HepG2 (cell line): ENCODE data around the gene CST3. TPM values are rescaled to one million over a fixed set of nuclear protein-coding genes. Genes with fewer than 3 reads are reported as not detected.

ENCODE experiments used
- ATAC-seq: fragments of 200-7000 bp; cut with Tn5 transposase; 3 replicates; pipeline ENCODE4 v1.9.1; 2020; ENCODE audit warnings: mild to moderate bottlenecking, moderate library complexity
- BruUV-seq: library from RNA; stranded (reverse); fragments of 400-500 nt; replicated peaks from 2 replicates; lab custom pipeline; 2021; lab: Mats Ljungman, UMichigan
- CTCF ChIA-PET: fragments of 300-600 bp; formaldehyde crosslinking; extraction: SDS; loops from one replicate; lab custom pipeline; 2021; ENCODE audit warnings: low total read pairs, inconsistent platforms, low intra/inter-chr PET ratio; lab: Yijun Ruan, JAX
- POLR2A ChIA-PET: fragments of 350-600 bp; sonication (Branson Sonifier 250); formaldehyde crosslinking; loops from one replicate; lab custom pipeline; 2020; ENCODE audit warnings: antibody characterized with exemption, inconsistent platforms; lab: Yijun Ruan, JAX
- DNase-seq: peaks from one replicate; pipeline ENCODE4 v3.0.0-alpha.2; 2015; ENCODE audit warnings: low spot score
- FAIRE-seq: peaks from 3 replicates; lab custom pipeline; 2011; peaks lifted over from hg19 to GRCh38; lab: Jason Lieb, UNC
- H2AFZ ChIP-seq: one replicate; pipeline ENCODE4 v1.6.1; 2011; ENCODE audit warnings: low read length, inconsistent platforms
- H3K27ac ChIP-seq: fragments of 300-600 bp; 3 replicates; pipeline ENCODE4 v1.8.0; 2011; ENCODE audit warnings: mixed run types, mild to moderate bottlenecking, mixed read lengths, low read length, inconsistent platforms; ENCODE audit not compliant: insufficient read depth; ENCODE audit errors: extremely low read length
- H3K27me3 ChIP-seq, 2 experiments: fragments of 200-600 bp in 1 of 2; 2 replicates in 1 of 2; 3 replicates in 1 of 2; pipeline versions ENCODE4 v1.6.0 to v1.8.0; 2011; ENCODE audit warnings: low read length in 2 of 2, mild to moderate bottlenecking in 2 of 2, moderate library complexity in 2 of 2, inconsistent platforms in 1 of 2; ENCODE audit not compliant: insufficient read depth in 2 of 2, control insufficient read depth in 1 of 2
- H3K36me3 ChIP-seq, 2 experiments: fragments of 200-600 bp in 1 of 2; replicated peaks in 1 of 2; 2 replicates in 1 of 2; 3 replicates in 1 of 2; pipeline versions ENCODE4 v1.5.1 to v1.8.0; 2011; ENCODE audit warnings: low read length in 2 of 2, inconsistent platforms in 1 of 2; ENCODE audit not compliant: insufficient read depth in 2 of 2, control insufficient read depth in 1 of 2
- H3K4me1 ChIP-seq: 2 replicates; pipeline ENCODE4 v1.5.1; 2012; ENCODE audit warnings: low read length, inconsistent platforms; ENCODE audit not compliant: insufficient read depth
- H3K4me2 ChIP-seq: 2 replicates; pipeline ENCODE4 v1.6.0; 2011; ENCODE audit warnings: low read depth, low read length, inconsistent platforms
- H3K4me3 ChIP-seq, 3 experiments: fragments of 200-600 bp in 1 of 3; sonication (generic), shearing (Covaris generic) in 1 of 3; replicated peaks in 1 of 3; 2 replicates each; pipeline ENCODE4 v1.5.1; 2011 to 2016; ENCODE audit warnings: low read length in 3 of 3, inconsistent platforms in 2 of 3, low read depth in 2 of 3, mild to moderate bottlenecking in 2 of 3, control low read depth in 1 of 3, mixed read lengths in 1 of 3; ENCODE audit not compliant: insufficient read depth in 1 of 3
- H3K79me2 ChIP-seq: one replicate; pipeline ENCODE4 v1.6.1; 2011; ENCODE audit warnings: low read length, inconsistent platforms; ENCODE audit not compliant: insufficient read depth
- H3K9ac ChIP-seq: 2 replicates; pipeline ENCODE4 v1.6.0; 2011; ENCODE audit warnings: mild to moderate bottlenecking, low read depth, low read length, inconsistent platforms; ENCODE audit not compliant: insufficient read depth
- H3K9me3 ChIP-seq: 2 replicates; pipeline ENCODE4 v1.5.1; 2012; ENCODE audit warnings: mild to moderate bottlenecking, low read length
- H4K20me1 ChIP-seq: 2 replicates; pipeline ENCODE4 v1.6.0; 2011; ENCODE audit warnings: inconsistent platforms, mild to moderate bottlenecking, low read length, moderate library complexity; ENCODE audit not compliant: insufficient read depth
- ADNP ChIP-seq: sonication (generic); formaldehyde crosslinking; IDR thresholded peaks from 2 replicates; pipeline ENCODE4 v1.4.0; 2020; ENCODE audit warnings: missing genetic modification reagents
- ETV6 ChIP-seq: sonication (generic); formaldehyde crosslinking; conservative IDR thresholded peaks from 2 replicates; pipeline ENCODE4 v1.4.0; 2020; ENCODE audit warnings: missing genetic modification reagents
- ISL2 ChIP-seq: sonication (generic); formaldehyde crosslinking; IDR thresholded peaks from 2 replicates; pipeline ENCODE4 v1.5.0; 2020; ENCODE audit warnings: missing genetic modification reagents
- PCBP2 ChIP-seq: fragments of 200-400 bp; formaldehyde crosslinking; optimal IDR thresholded peaks from 2 replicates; pipeline ENCODE3; 2018; ENCODE audit warnings: low read length, low read depth; ENCODE audit not compliant: poor library complexity, severe bottlenecking
- POLR2A ChIP-seq, 2 experiments: IDR thresholded peaks; 2 replicates each; pipeline ENCODE4 v1.6.1; 2011; ENCODE audit warnings: low read depth in 2 of 2, low read length in 2 of 2, mild to moderate bottlenecking in 1 of 2, moderate library complexity in 1 of 2; ENCODE audit not compliant: insufficient read depth in 1 of 2
- RBM22 ChIP-seq: fragments of 200-400 bp; formaldehyde crosslinking; optimal IDR thresholded peaks from 2 replicates; pipeline ENCODE3; 2017; ENCODE audit warnings: mild to moderate bottlenecking, low read length, moderate library complexity
- SIN3B ChIP-seq: fragments of 150-350 bp; IDR thresholded peaks from 2 replicates; pipeline ENCODE4 v1.6.1; 2014; ENCODE audit warnings: low read length
- SOX5 ChIP-seq: IDR thresholded peaks from 2 replicates; pipeline ENCODE4 v1.6.1; 2016; ENCODE audit warnings: borderline replicate concordance
- STAT5B ChIP-seq: sonication (generic); formaldehyde crosslinking; IDR thresholded peaks from 2 replicates; pipeline ENCODE4 v1.4.0; 2020; ENCODE audit warnings: missing genetic modification reagents
- ZNF235 ChIP-seq: sonication (generic); formaldehyde crosslinking; IDR thresholded peaks from 2 replicates; pipeline ENCODE4 v1.8.1; 2023; ENCODE audit warnings: mild to moderate bottlenecking, missing genetic modification reagents, borderline replicate concordance
- ZNF552 ChIP-seq: sonication (generic); formaldehyde crosslinking; IDR thresholded peaks from 2 replicates; pipeline ENCODE4 v1.9.0; 2022; ENCODE audit warnings: missing genetic modification reagents, mild to moderate bottlenecking, borderline replicate concordance
- ZNF563 ChIP-seq: sonication (generic); formaldehyde crosslinking; IDR thresholded peaks from 2 replicates; pipeline ENCODE4 v1.8.0; 2022; ENCODE audit warnings: mild to moderate bottlenecking, moderate library complexity, missing genetic modification reagents
- ZNF768 ChIP-seq: sonication (generic); formaldehyde crosslinking; IDR thresholded peaks from 2 replicates; pipeline ENCODE4 v1.4.0; 2020; ENCODE audit warnings: missing genetic modification reagents
- ZNF816 ChIP-seq: sonication (generic); formaldehyde crosslinking; IDR thresholded peaks from 2 replicates; pipeline ENCODE4 v1.8.0; 2022; ENCODE audit warnings: missing genetic modification reagents, mild to moderate bottlenecking, borderline replicate concordance
- WGBS: methylation state at CpG from one replicate; pipeline ENCODE4 v1.1.6; 2017; ENCODE audit warnings: low lambda C conversion rate; 5-methylcytosine and 5-hydroxymethylcytosine counted together
- in situ Hi-C: cut with HindIII; loops from 2 replicates; pipeline ENCODE4 v1.10.0; 2017; ENCODE audit warnings: low pct_unique_long_range_greater_than_20kb; ENCODE audit not compliant: extremely low pct_ligation_motif_present
- intact Hi-C: fragments of 100-400 bp; cut with micrococcal nuclease; formaldehyde crosslinking; loops from one replicate; pipeline ENCODE4 v1.10.0; 2022; ENCODE audit not compliant: unreplicated experiment
- polyA plus RNA-seq, 8 experiments: library from polyadenylated mRNA; depleted of rRNA in 3 of 8; stranded (reverse) in 7 of 8; unstranded in 1 of 8; fragments of >200 nt; fragmentation: Illumina TruSeq in 4 of 8; extraction: Trizol in 4 of 8; gene quantifications; 2 replicates each; pipeline versions ENCODE4 v1.2.1 to v1.2.3, GENCODE V29; 2011 to 2016; ENCODE audit warnings: low read depth in 4 of 8, missing spikeins in 1 of 8, mixed read lengths in 1 of 8; ENCODE audit not compliant: insufficient read depth in 1 of 8
- total RNA-seq, 5 experiments: library from RNA; depleted of rRNA; stranded (reverse); fragments of >200 nt; fragmentation: Illumina TruSeq; extraction: Trizol; gene quantifications; 2 replicates each; pipeline ENCODE4 v1.2.3, GENCODE V29; 2016; ENCODE audit warnings: low read depth in 1 of 5
- TF ChIP-seq, protein P1 (sequence below): sonication (generic); formaldehyde crosslinking; IDR thresholded peaks from 2 replicates; pipeline ENCODE4 v1.5.1; 2020; ENCODE audit warnings: missing genetic modification reagents, mild to moderate bottlenecking, borderline replicate concordance
- TF ChIP-seq, protein P2 (sequence below): sonication (generic); formaldehyde crosslinking; IDR thresholded peaks from 2 replicates; pipeline ENCODE4 v1.4.0; 2020; ENCODE audit warnings: missing genetic modification reagents
- TF ChIP-seq, protein P3 (sequence below): sonication (generic); formaldehyde crosslinking; IDR thresholded peaks from 2 replicates; pipeline ENCODE4 v1.4.0; 2020; ENCODE audit warnings: mild to moderate bottlenecking, low read depth, missing genetic modification reagents
- TF ChIP-seq, protein P4 (sequence below): sonication (generic); formaldehyde crosslinking; IDR thresholded peaks from 2 replicates; pipeline ENCODE4 v1.5.0; 2020; ENCODE audit warnings: mild to moderate bottlenecking, missing genetic modification reagents

The CST3 gene
- total and polyA plus RNA-seq, 2 of the 13 experiments (the other 11 are each of a cell fraction or from before 2014, with no cell fraction given) = 690 to 1,005 TPM

DNA sequence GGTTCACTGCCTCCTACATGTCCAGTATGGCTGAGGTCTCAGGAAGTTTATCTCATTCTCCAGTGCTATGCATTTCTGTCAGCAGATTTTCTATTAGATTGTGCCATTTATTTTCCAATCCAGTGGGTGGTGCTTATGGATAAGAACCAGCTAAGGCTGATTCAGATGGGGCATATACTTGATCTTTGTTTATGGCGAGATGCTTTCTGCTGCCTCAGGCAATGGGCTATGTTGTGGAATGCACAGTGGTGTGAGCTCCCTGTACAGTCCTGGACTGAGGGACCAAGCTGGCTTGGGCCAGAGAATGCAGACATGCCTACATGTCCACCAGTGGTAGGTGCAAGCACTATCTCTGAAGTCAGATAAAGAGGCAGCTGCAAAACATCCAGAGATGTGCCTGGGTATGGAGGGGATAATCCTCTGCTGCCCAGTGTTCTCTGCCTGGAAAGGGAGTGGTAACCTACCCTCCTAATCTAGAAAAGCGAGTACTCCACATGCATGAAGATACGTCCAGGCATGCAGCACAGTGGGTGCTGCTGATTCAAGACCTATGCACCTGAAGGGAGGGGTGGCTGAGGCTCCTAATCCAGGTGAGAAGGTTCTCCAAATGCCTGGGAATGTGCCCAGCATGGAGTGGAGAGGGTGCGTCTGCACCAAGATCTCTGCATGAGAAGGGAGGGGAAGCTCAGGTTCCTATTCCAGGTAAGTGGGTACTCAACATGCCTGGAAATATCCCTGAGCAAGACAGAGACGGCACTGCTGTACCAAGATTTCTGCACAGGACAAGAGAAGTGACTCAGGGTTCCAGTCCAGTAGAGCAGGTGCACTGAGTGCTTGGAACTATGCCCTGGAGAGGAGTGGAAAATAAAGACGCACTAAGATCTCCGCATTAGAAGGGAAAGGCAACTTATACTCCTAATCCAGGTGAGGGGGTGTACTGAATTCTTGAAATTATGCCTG lies 41.7 kb upstream of the CST3 start:
- no peak overlapping the region for H2AFZ ChIP-seq
- no peaks in the 10 kb centered on the region for H3K36me3 ChIP-seq
- no peak overlapping the region for H3K27ac ChIP-seq
- in situ Hi-C loops (no loop called here), intact Hi-C loops (no loop called here)
- no peak overlapping the region for H3K4me3 ChIP-seq
- CTCF ChIA-PET = no interaction called here
- FAIRE-seq (no peak), DNase-seq (no peak), ATAC-seq (no peak)
- no peaks in the 10 kb centered on the region for H3K79me2 ChIP-seq
- H4K20me1 ChIP-seq = no peaks in the 10 kb centered on the region
- no TSS peak for BruUV-seq
- POLR2A ChIA-PET = no interaction called here
- no peaks in the 10 kb centered on the region for H3K4me1 ChIP-seq
- H3K9ac ChIP-seq = no peak overlapping the region
- peaks cover 0 to 5% of the 10 kb centered on the region in 2 experiments; a peak in 1 of 5 replicates for H3K27me3 ChIP-seq
- H3K9me3 ChIP-seq = no peaks in the 10 kb centered on the region
- H3K4me2 ChIP-seq = no peak overlapping the region
- WGBS = 49% methylated on average over 7 of the region's 7 CpGs
- TF ChIP-seq ZNF768 = no peak
- no peak for TF ChIP-seq SOX5 (CRISPR knock-in tag)
- no peak for TF ChIP-seq STAT5B (CRISPR knock-in tag)
- no peak for TF ChIP-seq ETV6 (CRISPR knock-in tag)
- TF ChIP-seq, protein P1, sequence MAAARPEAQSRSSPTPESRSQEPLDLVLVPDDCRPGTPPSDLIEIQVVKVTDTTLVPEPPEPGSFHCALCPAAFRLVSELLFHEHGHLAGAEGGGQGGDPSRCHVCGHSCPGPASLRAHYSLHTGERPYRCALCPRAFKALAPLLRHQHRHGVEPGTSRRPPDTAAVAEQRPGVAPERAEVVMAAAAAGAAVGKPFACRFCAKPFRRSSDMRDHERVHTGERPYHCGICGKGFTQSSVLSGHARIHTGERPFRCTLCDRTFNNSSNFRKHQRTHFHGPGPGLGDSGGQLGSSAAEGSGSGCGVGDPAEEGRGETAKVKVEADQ (CRISPR knock-in tag) = no peak
- TF ChIP-seq SIN3B = no peak
- TF ChIP-seq ADNP = no peak
- TF ChIP-seq ISL2 (CRISPR knock-in tag) = no peak
- no peak for TF ChIP-seq RBM22
- TF ChIP-seq, protein P2, sequence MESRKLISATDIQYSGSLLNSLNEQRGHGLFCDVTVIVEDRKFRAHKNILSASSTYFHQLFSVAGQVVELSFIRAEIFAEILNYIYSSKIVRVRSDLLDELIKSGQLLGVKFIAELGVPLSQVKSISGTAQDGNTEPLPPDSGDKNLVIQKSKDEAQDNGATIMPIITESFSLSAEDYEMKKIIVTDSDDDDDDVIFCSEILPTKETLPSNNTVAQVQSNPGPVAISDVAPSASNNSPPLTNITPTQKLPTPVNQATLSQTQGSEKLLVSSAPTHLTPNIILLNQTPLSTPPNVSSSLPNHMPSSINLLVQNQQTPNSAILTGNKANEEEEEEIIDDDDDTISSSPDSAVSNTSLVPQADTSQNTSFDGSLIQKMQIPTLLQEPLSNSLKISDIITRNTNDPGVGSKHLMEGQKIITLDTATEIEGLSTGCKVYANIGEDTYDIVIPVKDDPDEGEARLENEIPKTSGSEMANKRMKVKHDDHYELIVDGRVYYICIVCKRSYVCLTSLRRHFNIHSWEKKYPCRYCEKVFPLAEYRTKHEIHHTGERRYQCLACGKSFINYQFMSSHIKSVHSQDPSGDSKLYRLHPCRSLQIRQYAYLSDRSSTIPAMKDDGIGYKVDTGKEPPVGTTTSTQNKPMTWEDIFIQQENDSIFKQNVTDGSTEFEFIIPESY (CRISPR knock-in tag) = no peak
- TF ChIP-seq PCBP2 = no peak
- TF ChIP-seq POLR2A (IDR thresholded peaks at IDR 0.05; ENCODE audit: insufficient read depth in 1 of 2, low read depth in 2 of 2, low read length in 2 of 2) = no peak
- TF ChIP-seq ZNF563 (CRISPR knock-in tag) = no peak
- TF ChIP-seq, protein P3, sequence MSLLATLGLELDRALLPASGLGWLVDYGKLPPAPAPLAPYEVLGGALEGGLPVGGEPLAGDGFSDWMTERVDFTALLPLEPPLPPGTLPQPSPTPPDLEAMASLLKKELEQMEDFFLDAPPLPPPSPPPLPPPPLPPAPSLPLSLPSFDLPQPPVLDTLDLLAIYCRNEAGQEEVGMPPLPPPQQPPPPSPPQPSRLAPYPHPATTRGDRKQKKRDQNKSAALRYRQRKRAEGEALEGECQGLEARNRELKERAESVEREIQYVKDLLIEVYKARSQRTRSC (CRISPR knock-in tag) = no peak
- TF ChIP-seq, protein P4, sequence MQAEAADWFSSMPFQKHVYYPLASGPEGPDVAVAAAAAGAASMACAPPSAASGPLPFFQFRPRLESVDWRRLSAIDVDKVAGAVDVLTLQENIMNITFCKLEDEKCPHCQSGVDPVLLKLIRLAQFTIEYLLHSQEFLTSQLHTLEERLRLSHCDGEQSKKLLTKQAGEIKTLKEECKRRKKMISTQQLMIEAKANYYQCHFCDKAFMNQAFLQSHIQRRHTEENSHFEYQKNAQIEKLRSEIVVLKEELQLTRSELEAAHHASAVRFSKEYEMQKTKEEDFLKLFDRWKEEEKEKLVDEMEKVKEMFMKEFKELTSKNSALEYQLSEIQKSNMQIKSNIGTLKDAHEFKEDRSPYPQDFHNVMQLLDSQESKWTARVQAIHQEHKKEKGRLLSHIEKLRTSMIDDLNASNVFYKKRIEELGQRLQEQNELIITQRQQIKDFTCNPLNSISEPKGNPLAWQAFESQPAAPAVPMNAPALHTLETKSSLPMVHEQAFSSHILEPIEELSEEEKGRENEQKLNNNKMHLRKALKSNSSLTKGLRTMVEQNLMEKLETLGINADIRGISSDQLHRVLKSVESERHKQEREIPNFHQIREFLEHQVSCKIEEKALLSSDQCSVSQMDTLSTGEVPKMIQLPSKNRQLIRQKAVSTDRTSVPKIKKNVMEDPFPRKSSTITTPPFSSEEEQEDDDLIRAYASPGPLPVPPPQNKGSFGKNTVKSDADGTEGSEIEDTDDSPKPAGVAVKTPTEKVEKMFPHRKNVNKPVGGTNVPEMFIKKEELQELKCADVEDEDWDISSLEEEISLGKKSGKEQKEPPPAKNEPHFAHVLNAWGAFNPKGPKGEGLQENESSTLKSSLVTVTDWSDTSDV = no peak
- TF ChIP-seq ZNF552 = no peak
- no peak for TF ChIP-seq ZNF235 (CRISPR knock-in tag)
- no peak for TF ChIP-seq ZNF816 (CRISPR knock-in tag)
